ENCODE data around the gene SNN. TPM values are rescaled to one million over a fixed set of nuclear protein-coding genes. Genes with fewer than 3 reads are reported as not detected.
A peak's percentile ranks its signal among the peaks of the same experiment; 100 is the strongest.

Gene SNN
- total and polyA plus RNA-seq, 9 of the 15 experiments (the other 6 are each of a cell fraction or from before 2014, with no cell fraction given) = 0.07 to 2.9 (median 1.9) TPM

- TF ChIP-seq POLR2AphosphoS5 (IDR thresholded peaks at IDR 0.05; ENCODE audit: control insufficient read depth, insufficient read depth, low read depth, low read length) = no peak
- peak; percentile 72 for TF ChIP-seq CEBPG (CRISPR knock-in tag; IDR thresholded peaks at IDR 0.05)
- TF ChIP-seq CEBPG (tag; conservative IDR thresholded peaks at IDR 0.05 in 1 of 2, IDR thresholded peaks at IDR 0.05 in 1 of 2) = peak; percentile 94 to 96
- no peak for TF ChIP-seq ZNF511 (CRISPR knock-in tag; IDR thresholded peaks at IDR 0.05)
- TF ChIP-seq GABPA (tag; conservative IDR thresholded peaks at IDR 0.05; ENCODE audit: low read depth) = no peak
- no peak for TF ChIP-seq ZNF407 (IDR thresholded peaks at IDR 0.05; ENCODE audit: low read depth)
- peak; percentile 92 for TF ChIP-seq ZNF24 (IDR thresholded peaks at IDR 0.05)
- 0 out of 2 replicates have a peak, but pooled peaks have one; percentile 34 for TF ChIP-seq DPF2 (IDR thresholded peaks at IDR 0.05)
- no peak for TF ChIP-seq SFPQ (IDR thresholded peaks at IDR 0.05; ENCODE audit: low read depth, low read length)
Observed at GRCh38 chr16:11639925-11640899, 28.0 kb upstream of the SNN start (continued).

Measured in K562 (cell line).